SKM-1 (cell line): ENCODE data around the gene CRK.

Experiments
- DNase-seq: peaks from one replicate; lab custom pipeline; 2025; ENCODE audit not compliant: unreplicated experiment; lab: John Stamatoyannopoulos, UW

The CRK gene

GRCh38 chr17:1486802-1487695 lies 31.0 kb upstream of the CRK start:
- DNase-seq = no peak

GRCh38 chr17:1485423-1486376 lies 29.7 kb upstream of the CRK start:
- DNase-seq = no peak

- no peak for DNase-seq
Measured at GRCh38 chr17:1484676-1485422, 28.8 kb upstream of the CRK start.

GRCh38 chr17:1484060-1484535 lies 28.1 kb upstream of the CRK start:
- no peak for DNase-seq

GRCh38 chr17:1482680-1483079 lies 26.6 kb upstream of the CRK start:
- no peak for DNase-seq

GRCh38 chr17:1481736-1482135 lies 25.7 kb upstream of the CRK start:
- DNase-seq = no peak

- no peak for DNase-seq
Measured at GRCh38 chr17:1480747-1481465, 24.9 kb upstream of the CRK start.

- DNase-seq = no peak
Measured at GRCh38 chr17:1478418-1478817, 22.4 kb upstream of the CRK start.

- no peak for DNase-seq
Measured at GRCh38 chr17:1475321-1475854, 19.4 kb upstream of the CRK start.

- no peak for DNase-seq
Measured at GRCh38 chr17:1474402-1475189, 18.6 kb upstream of the CRK start.

- no peak for DNase-seq
Measured at GRCh38 chr17:1473841-1474240, 17.8 kb upstream of the CRK start.

- no peak for DNase-seq
Measured at GRCh38 chr17:1473170-1473569, 17.1 kb upstream of the CRK start.

- DNase-seq = no peak
Measured at GRCh38 chr17:1471911-1472821, 16.1 kb upstream of the CRK start.

GRCh38 chr17:1471490-1471889 lies 15.5 kb upstream of the CRK start:
- DNase-seq = no peak

- DNase-seq = no peak
Measured at GRCh38 chr17:1470755-1471462, 14.9 kb upstream of the CRK start.

- no peak for DNase-seq
Measured at GRCh38 chr17:1470071-1470754, 14.2 kb upstream of the CRK start.

- no peak for DNase-seq
Measured at GRCh38 chr17:1469231-1469852, 13.3 kb upstream of the CRK start.
